CD4-positive, alpha-beta T cell treated with Interleukin-1 beta for 1 hour (primary cell): ENCODE results near the gene IGF1R.
A peak's percentile ranks its signal among the peaks of the same experiment; 100 is the strongest.

Experiments
- DNase-seq, 2 donors: peaks; one replicate each; pipeline ENCODE4 v3.0.0-alpha.2; 2020 to 2022

Gene IGF1R

GRCh38 chr15:98779463-98780071 is 131.2 kb downstream of the IGF1R start:
- DNase-seq = peak; percentile 68 to 69

GRCh38 chr15:98781838-98782237 is 133.5 kb downstream of the IGF1R start:
- DNase-seq = no peak

- DNase-seq = no peak
Measured at GRCh38 chr15:98782801-98783200, 134.5 kb downstream of the IGF1R start.

- DNase-seq = no peak
Measured at GRCh38 chr15:98785431-98785806, 137.1 kb downstream of the IGF1R start.

GRCh38 chr15:98785807-98786621 is 137.7 kb downstream of the IGF1R start:
- no peak for DNase-seq

- DNase-seq = no peak
Measured at GRCh38 chr15:98786717-98787116, 138.4 kb downstream of the IGF1R start.

GRCh38 chr15:98787194-98787593 is 138.9 kb downstream of the IGF1R start:
- no peak for DNase-seq

GRCh38 chr15:98787936-98788757 is 139.8 kb downstream of the IGF1R start:
- DNase-seq = no peak

GRCh38 chr15:98789020-98789419 is 140.7 kb downstream of the IGF1R start:
- no peak for DNase-seq

- no peak for DNase-seq
Measured at GRCh38 chr15:98790270-98790669, 141.9 kb downstream of the IGF1R start.

GRCh38 chr15:98791046-98791701 is 142.8 kb downstream of the IGF1R start:
- no peak for DNase-seq

- no peak for DNase-seq
Measured at GRCh38 chr15:98792117-98792516, 143.8 kb downstream of the IGF1R start.

GRCh38 chr15:98794211-98794610 is 145.9 kb downstream of the IGF1R start:
- DNase-seq = no peak

GRCh38 chr15:98794748-98795147 is 146.4 kb downstream of the IGF1R start:
- DNase-seq = no peak

GRCh38 chr15:98795980-98796379 is 147.6 kb downstream of the IGF1R start:
- no peak for DNase-seq

GRCh38 chr15:98796685-98797357 is 148.5 kb downstream of the IGF1R start:
- DNase-seq = no peak

GRCh38 chr15:98798375-98798893 is 150.1 kb downstream of the IGF1R start:
- DNase-seq = no peak

- no peak for DNase-seq
Measured at GRCh38 chr15:98799461-98800390, 151.4 kb downstream of the IGF1R start.

GRCh38 chr15:98800437-98801233 is 152.3 kb downstream of the IGF1R start:
- DNase-seq = no peak

- DNase-seq = no peak
Measured at GRCh38 chr15:98801234-98801561, 152.9 kb downstream of the IGF1R start.
